Sigmoid colon (tissue), 4 donors: ENCODE measurements around the gene ZC3H6.

ENCODE experiments used
- CTCF ChIP-seq, 4 experiments: fragments of 450-650 bp in 3 of 4; fragments of 200-600 bp in 1 of 4; IDR thresholded peaks; one replicate each; pipeline ENCODE4 v1.5.1; 2016 to 2019; ENCODE audit warnings: antibody characterized with exemption in 4 of 4, mild to moderate bottlenecking in 3 of 4, moderate library complexity in 2 of 4
- EP300 ChIP-seq, 4 donors: sonication (generic); formaldehyde crosslinking; IDR thresholded peaks; one replicate each; pipeline ENCODE4 v1.6.1; 2017; ENCODE audit warnings: antibody characterized with exemption in 4 of 4
- POLR2A ChIP-seq, 2 donors: fragments of 450-650 bp; IDR thresholded peaks; one replicate each; pipeline ENCODE4 v1.6.1; 2016; ENCODE audit warnings: antibody characterized with exemption in 2 of 2, mild to moderate bottlenecking in 2 of 2, moderate library complexity in 2 of 2
- POLR2AphosphoS5 ChIP-seq, 4 donors: sonication (generic); formaldehyde crosslinking; IDR thresholded peaks; one replicate each; pipeline ENCODE4 v1.6.1; 2017; ENCODE audit warnings: antibody characterized with exemption in 4 of 4

GRCh38 chr2:112340475-112341267 is 65.3 kb downstream of the ZC3H6 start:
- TF ChIP-seq CTCF (IDR thresholded peaks at IDR 0.05), result no peak
- TF ChIP-seq POLR2A (IDR thresholded peaks at IDR 0.05), result no peak
- no peak for TF ChIP-seq POLR2AphosphoS5 (IDR thresholded peaks at IDR 0.05)
- TF ChIP-seq EP300 (IDR thresholded peaks at IDR 0.05), result no peak
